ENCODE results near the gene PAK1IP1.
"Not testable (repeated sequence)": the region's sequence is repeated elsewhere in the genome, so short reads cannot be mapped to it uniquely, and the experiment has no call there.

Gene PAK1IP1

DNA sequence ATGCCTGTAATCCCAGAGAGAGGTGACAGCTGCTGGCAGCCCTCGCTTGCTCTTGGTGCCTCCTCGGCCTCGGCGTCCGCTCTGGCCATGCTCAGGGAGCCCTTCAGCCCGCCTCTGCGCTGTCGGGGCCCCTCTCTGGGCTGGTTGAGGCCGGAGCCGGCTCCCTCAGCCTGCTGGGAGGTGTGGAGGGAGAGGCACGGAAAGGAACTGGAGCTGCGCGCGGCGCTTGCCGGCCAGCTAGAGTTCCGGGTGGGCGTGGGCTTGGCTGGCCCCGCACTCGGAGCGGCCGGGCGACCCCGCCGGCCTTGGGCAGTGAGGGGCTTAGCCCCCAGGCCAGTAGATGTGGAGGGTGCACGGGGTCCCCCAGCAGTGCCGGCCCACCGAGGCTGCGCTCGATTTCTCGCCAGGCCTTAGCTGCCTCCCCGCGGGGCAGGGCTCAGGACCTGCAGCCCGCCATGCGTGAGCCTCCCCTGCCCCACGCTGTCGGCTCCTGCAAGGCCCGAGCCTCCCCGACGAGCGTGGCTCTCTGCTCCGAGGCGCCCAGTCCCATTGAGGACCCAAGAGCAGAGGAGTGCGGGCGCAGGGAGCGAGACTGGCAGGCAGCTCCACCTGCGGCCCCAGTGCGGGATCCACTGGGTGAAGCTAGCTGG is 34.9 kb upstream of the PAK1IP1 start:
- H3K9ac ChIP-seq (ENCODE audit: low read depth, low read length, poor library complexity, severe bottlenecking) = peak overlapping the region; percentile 78
- no peaks in the 10 kb centered on the region for H3F3A ChIP-seq (ENCODE audit: low read depth)
- no peaks in the 10 kb centered on the region for H3K27me3 ChIP-seq (ENCODE audit: insufficient read depth, low read length, poor library complexity, severe bottlenecking)
- H4K20me1 ChIP-seq (ENCODE audit: insufficient read depth, low read length, poor library complexity, severe bottlenecking) = no peaks in the 10 kb centered on the region
- peaks cover 3% of the 10 kb centered on the region for H3K4me1 ChIP-seq (ENCODE audit: insufficient read depth, low read length, poor library complexity, severe bottlenecking)
- no peak for TF ChIP-seq CTCF (conservative IDR thresholded peaks at IDR 0.05; ENCODE audit: low read length)
- TF ChIP-seq EZH2phosphoT487 (IDR thresholded peaks at IDR 0.05; ENCODE audit: borderline replicate concordance) = no peak
- peak overlapping the region; percentile 78 for H3K4me3 ChIP-seq (ENCODE audit: low read length, poor library complexity, severe bottlenecking)
- no peaks in the 10 kb centered on the region for H3K79me2 ChIP-seq (ENCODE audit: insufficient read depth, low read length)
- H3K9me2 ChIP-seq (replicated peaks; ENCODE audit: low read depth, low read length) = no peaks in the 10 kb centered on the region
- peak overlapping the region; percentile 87 for H2AFZ ChIP-seq (ENCODE audit: low read length)
- no peaks in the 10 kb centered on the region for H3K36me3 ChIP-seq (ENCODE audit: insufficient read depth, low read length)
- peak overlapping the region; percentile 75 for H3K4me2 ChIP-seq (ENCODE audit: low read depth, low read length, poor library complexity, severe bottlenecking)
- no peaks in the 10 kb centered on the region for H3K9me3 ChIP-seq (ENCODE audit: insufficient read depth, low read depth, low read length)

DNA sequence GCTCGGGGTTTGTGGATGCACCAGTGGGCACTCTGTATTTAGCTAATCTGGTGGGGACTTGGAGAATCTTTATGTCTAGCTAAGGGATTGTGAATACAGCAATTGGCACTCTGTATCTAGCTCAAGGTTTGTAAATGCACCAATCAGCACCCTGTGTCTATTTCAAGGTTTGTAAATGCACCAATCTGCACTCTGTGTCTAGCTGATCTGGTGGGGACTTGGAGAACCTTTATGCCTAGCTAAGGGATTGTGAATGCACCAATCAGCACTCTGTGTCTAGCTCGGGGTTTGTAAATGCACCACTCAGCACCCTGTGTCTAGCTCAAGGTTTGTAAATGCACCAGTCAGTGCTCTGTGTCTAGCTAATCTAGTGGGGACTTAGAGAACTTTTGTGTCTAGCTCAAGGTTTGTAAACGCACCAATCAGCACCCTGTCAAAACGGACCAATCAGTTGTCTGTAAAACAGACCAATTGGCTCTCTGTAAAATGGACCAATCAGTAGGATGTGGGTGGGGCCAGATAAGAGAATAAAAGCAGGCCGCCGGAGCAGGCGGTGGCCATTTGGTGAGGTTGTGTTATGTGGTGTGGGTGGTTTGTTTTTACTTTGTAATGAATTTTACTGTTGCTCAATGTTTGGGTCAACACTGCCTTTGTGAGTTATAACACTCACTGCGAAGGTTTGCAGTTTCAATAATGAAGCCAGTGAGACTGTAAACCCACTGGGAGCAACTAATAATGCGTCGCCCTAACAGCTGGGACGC is 34.2 kb upstream of the PAK1IP1 start:
- not testable (repeated sequence) for H4K20me1 ChIP-seq (ENCODE audit: insufficient read depth, low read length, poor library complexity, severe bottlenecking); H3K9me2 ChIP-seq (replicated peaks; ENCODE audit: low read depth, low read length); H3K27me3 ChIP-seq (ENCODE audit: insufficient read depth, low read length, poor library complexity, severe bottlenecking); H3K79me2 ChIP-seq (ENCODE audit: insufficient read depth, low read length); H3F3A ChIP-seq (ENCODE audit: low read depth); H3K9me3 ChIP-seq (ENCODE audit: insufficient read depth, low read depth, low read length); H3K36me3 ChIP-seq (ENCODE audit: insufficient read depth, low read length); H3K4me1 ChIP-seq (ENCODE audit: insufficient read depth, low read length, poor library complexity, severe bottlenecking)
- H3K4me2 ChIP-seq (ENCODE audit: low read depth, low read length, poor library complexity, severe bottlenecking) = peak overlapping the region; percentile 75
- H3K9ac ChIP-seq (ENCODE audit: low read depth, low read length, poor library complexity, severe bottlenecking) = peak overlapping the region; percentile 78
- peak overlapping the region; percentile 78 for H3K4me3 ChIP-seq (ENCODE audit: low read length, poor library complexity, severe bottlenecking)
- peak overlapping the region; percentile 87 for H2AFZ ChIP-seq (ENCODE audit: low read length)

- H3K27me3 ChIP-seq (ENCODE audit: insufficient read depth, low read length, poor library complexity, severe bottlenecking) = no peaks in the 10 kb centered on the region
- no peaks in the 10 kb centered on the region for H3K4me1 ChIP-seq (ENCODE audit: insufficient read depth, low read length, poor library complexity, severe bottlenecking)
- no peaks in the 10 kb centered on the region for H3K9me2 ChIP-seq (replicated peaks; ENCODE audit: low read depth, low read length)
- H3K9ac ChIP-seq (ENCODE audit: low read depth, low read length, poor library complexity, severe bottlenecking) = no peak overlapping the region
- no peaks in the 10 kb centered on the region for H3K79me2 ChIP-seq (ENCODE audit: insufficient read depth, low read length)
- no peak overlapping the region for H3K4me3 ChIP-seq (ENCODE audit: low read length, poor library complexity, severe bottlenecking)
- H3K9me3 ChIP-seq (ENCODE audit: insufficient read depth, low read depth, low read length) = no peaks in the 10 kb centered on the region
- TF ChIP-seq EZH2phosphoT487 (IDR thresholded peaks at IDR 0.05; ENCODE audit: borderline replicate concordance) = no peak
- no peak for TF ChIP-seq CTCF (conservative IDR thresholded peaks at IDR 0.05; ENCODE audit: low read length)
- H3F3A ChIP-seq (ENCODE audit: low read depth) = no peaks in the 10 kb centered on the region
- no peaks in the 10 kb centered on the region for H3K36me3 ChIP-seq (ENCODE audit: insufficient read depth, low read length)
- no peak overlapping the region for H2AFZ ChIP-seq (ENCODE audit: low read length)
- no peak overlapping the region for H3K4me2 ChIP-seq (ENCODE audit: low read depth, low read length, poor library complexity, severe bottlenecking)
- no peaks in the 10 kb centered on the region for H4K20me1 ChIP-seq (ENCODE audit: insufficient read depth, low read length, poor library complexity, severe bottlenecking)
Measured at GRCh38 chr6:10662207-10662606, 32.6 kb upstream of the PAK1IP1 start.

All from Loucy (cell line).